ENCODE measurements around the gene UBE3A.
A peak's percentile ranks its signal among the peaks of the same experiment; 100 is the strongest.
"Not testable (repeated sequence)": the region's sequence is repeated elsewhere in the genome, so short reads cannot be mapped to it uniquely, and the experiment has no call there.

UBE3A gene

GRCh38 chr15:25438601-25439368, at the start of gene UBE3A:
TSS of gene UBE3A (minus strand) at chr15:25439024. CDS start at chr15:25409107, 29,917 bp downstream.
- DNase-seq: peak; percentile 95

- no peak for DNase-seq
Measured at GRCh38 chr15:25487226-25487884, 48.5 kb upstream of the UBE3A start.

GRCh38 chr15:25486051-25486450, 47.2 kb upstream of the UBE3A start:
- DNase-seq: no peak

- DNase-seq: peak; percentile 4
Measured at GRCh38 chr15:25481208-25481859, 42.5 kb upstream of the UBE3A start.

- no peak for DNase-seq
Measured at GRCh38 chr15:25478313-25478712, 39.5 kb upstream of the UBE3A start.

- DNase-seq: no peak
Measured at GRCh38 chr15:25477816-25478215, 39.0 kb upstream of the UBE3A start.

GRCh38 chr15:25474251-25474650, 35.4 kb upstream of the UBE3A start:
- DNase-seq: no peak

GRCh38 chr15:25470230-25470629, 31.4 kb upstream of the UBE3A start:
- DNase-seq: no peak

- no peak for DNase-seq
Measured at GRCh38 chr15:25469377-25469776, 30.6 kb upstream of the UBE3A start.

- no peak for DNase-seq
Measured at GRCh38 chr15:25468611-25469010, 29.8 kb upstream of the UBE3A start.

- no peak for DNase-seq
Measured at GRCh38 chr15:25465835-25466234, 27.0 kb upstream of the UBE3A start.

- no peak for DNase-seq
Measured at GRCh38 chr15:25464784-25465183, 26.0 kb upstream of the UBE3A start.

- no peak for DNase-seq
Measured at GRCh38 chr15:25464383-25464782, 25.6 kb upstream of the UBE3A start.

- no peak for DNase-seq
Measured at GRCh38 chr15:25456196-25456595, 17.4 kb upstream of the UBE3A start.

GRCh38 chr15:25455226-25455625, 16.4 kb upstream of the UBE3A start:
- no peak for DNase-seq

GRCh38 chr15:25454771-25455170, 15.9 kb upstream of the UBE3A start:
- no peak for DNase-seq

- DNase-seq: not testable (repeated sequence)
Measured at GRCh38 chr15:25453246-25453645, 14.4 kb upstream of the UBE3A start.

- no peak for DNase-seq
Measured at GRCh38 chr15:25451501-25451900, 12.7 kb upstream of the UBE3A start.

- no peak for DNase-seq
Measured at GRCh38 chr15:25450163-25450562, 11.3 kb upstream of the UBE3A start.

- DNase-seq: no peak
Measured at GRCh38 chr15:25446076-25446475, 7.3 kb upstream of the UBE3A start.

GRCh38 chr15:25445412-25445811, 6.6 kb upstream of the UBE3A start:
- no peak for DNase-seq

- no peak for DNase-seq
Measured at GRCh38 chr15:25441111-25441510, 2.3 kb upstream of the UBE3A start.

GRCh38 chr15:25439369-25439836, 579 bp upstream of the UBE3A start:
- no peak for DNase-seq
